ENCODE measurements around the gene C14orf93. TPM values are rescaled to one million over a fixed set of nuclear protein-coding genes. Genes with fewer than 3 reads are reported as not detected.

Gene C14orf93
- total and polyA plus RNA-seq, 9 of the 15 experiments (the other 6 are each of a cell fraction or from before 2014, with no cell fraction given): 2.2 to 22.4 (median 16.1) TPM

DNA sequence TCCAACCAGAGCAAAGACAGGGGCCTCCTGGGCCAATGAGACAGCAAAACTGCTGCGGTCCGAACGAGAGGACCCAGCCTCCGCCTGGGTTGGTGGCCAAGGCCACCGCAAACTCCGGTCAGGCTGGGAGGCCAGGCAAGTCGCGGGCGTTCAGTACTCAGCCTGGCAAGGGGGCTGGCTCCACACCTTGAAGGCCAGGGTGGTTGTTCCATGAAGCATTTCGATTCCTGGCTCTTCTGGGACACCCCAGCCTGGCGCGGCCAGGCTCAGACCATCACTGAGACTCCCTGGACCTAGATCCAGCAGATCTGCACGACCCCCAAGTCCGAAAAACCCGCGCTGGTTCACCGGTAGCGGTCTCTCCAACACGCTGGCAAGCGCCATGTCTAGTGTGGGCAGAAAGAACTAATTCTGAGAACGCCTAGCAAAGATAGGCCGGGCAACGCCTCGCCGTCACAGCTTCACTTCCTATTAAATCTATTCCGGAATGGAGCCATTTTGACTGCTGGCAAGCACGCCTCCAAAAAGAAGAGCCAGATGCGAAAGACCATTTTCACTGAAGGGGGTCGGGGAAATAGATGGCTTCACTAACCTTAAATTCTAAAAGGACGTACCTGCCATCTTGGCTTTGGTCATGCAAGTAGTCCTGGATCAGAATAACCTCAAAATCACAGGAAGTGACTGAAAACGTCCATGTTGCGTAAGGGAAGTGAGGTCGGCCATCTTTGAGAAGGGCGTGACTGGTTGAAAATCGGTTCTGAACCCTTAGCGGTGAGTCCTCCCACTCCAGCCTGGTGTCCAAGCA, 24.8 kb upstream of the C14orf93 start, which contains the start of gene PSMB5 (continued):
- TF ChIP-seq ZC3H4 (CRISPR knock-in tag; IDR thresholded peaks at IDR 0.05; ENCODE audit: borderline replicate concordance) (no peak), CBX2 (IDR thresholded peaks at IDR 0.05; ENCODE audit: insufficient read depth, low read length, poor library complexity, severe bottlenecking) (no peak), ZFX (CRISPR knock-in tag; IDR thresholded peaks at IDR 0.05) (peak; percentile 84), RBM15 (IDR thresholded peaks at IDR 0.05; ENCODE audit: insufficient read depth, low read length) (no peak), CXXC5 (CRISPR knock-in tag; IDR thresholded peaks at IDR 0.05) (peak; percentile 97), KLF13 (tag; IDR thresholded peaks at IDR 0.05; ENCODE audit: borderline replicate concordance, low read depth) (no peak), ARNT (IDR thresholded peaks at IDR 0.05) (peak; percentile 55 to 59; a peak in 2 of 4 replicates), EP400 (IDR thresholded peaks at IDR 0.05) (peak; percentile 91), ZNF232 (CRISPR knock-in tag; IDR thresholded peaks at IDR 0.05) (no peak), E2F8 (IDR thresholded peaks at IDR 0.05; ENCODE audit: low read depth, partially characterized antibody) (peak; percentile 78), MTA1 (IDR thresholded peaks at IDR 0.05; ENCODE audit: borderline replicate concordance) (no peak), PRMT5 (CRISPR knock-in tag; IDR thresholded peaks at IDR 0.05) (no peak)
- TF ChIP-seq, protein P1, sequence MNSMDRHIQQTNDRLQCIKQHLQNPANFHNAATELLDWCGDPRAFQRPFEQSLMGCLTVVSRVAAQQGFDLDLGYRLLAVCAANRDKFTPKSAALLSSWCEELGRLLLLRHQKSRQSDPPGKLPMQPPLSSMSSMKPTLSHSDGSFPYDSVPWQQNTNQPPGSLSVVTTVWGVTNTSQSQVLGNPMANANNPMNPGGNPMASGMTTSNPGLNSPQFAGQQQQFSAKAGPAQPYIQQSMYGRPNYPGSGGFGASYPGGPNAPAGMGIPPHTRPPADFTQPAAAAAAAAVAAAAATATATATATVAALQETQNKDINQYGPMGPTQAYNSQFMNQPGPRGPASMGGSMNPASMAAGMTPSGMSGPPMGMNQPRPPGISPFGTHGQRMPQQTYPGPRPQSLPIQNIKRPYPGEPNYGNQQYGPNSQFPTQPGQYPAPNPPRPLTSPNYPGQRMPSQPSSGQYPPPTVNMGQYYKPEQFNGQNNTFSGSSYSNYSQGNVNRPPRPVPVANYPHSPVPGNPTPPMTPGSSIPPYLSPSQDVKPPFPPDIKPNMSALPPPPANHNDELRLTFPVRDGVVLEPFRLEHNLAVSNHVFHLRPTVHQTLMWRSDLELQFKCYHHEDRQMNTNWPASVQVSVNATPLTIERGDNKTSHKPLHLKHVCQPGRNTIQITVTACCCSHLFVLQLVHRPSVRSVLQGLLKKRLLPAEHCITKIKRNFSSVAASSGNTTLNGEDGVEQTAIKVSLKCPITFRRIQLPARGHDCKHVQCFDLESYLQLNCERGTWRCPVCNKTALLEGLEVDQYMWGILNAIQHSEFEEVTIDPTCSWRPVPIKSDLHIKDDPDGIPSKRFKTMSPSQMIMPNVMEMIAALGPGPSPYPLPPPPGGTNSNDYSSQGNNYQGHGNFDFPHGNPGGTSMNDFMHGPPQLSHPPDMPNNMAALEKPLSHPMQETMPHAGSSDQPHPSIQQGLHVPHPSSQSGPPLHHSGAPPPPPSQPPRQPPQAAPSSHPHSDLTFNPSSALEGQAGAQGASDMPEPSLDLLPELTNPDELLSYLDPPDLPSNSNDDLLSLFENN (IDR thresholded peaks at IDR 0.05; ENCODE audit: low read depth in 2 of 2, low read length in 2 of 2): no peak
- TF ChIP-seq, protein P2, sequence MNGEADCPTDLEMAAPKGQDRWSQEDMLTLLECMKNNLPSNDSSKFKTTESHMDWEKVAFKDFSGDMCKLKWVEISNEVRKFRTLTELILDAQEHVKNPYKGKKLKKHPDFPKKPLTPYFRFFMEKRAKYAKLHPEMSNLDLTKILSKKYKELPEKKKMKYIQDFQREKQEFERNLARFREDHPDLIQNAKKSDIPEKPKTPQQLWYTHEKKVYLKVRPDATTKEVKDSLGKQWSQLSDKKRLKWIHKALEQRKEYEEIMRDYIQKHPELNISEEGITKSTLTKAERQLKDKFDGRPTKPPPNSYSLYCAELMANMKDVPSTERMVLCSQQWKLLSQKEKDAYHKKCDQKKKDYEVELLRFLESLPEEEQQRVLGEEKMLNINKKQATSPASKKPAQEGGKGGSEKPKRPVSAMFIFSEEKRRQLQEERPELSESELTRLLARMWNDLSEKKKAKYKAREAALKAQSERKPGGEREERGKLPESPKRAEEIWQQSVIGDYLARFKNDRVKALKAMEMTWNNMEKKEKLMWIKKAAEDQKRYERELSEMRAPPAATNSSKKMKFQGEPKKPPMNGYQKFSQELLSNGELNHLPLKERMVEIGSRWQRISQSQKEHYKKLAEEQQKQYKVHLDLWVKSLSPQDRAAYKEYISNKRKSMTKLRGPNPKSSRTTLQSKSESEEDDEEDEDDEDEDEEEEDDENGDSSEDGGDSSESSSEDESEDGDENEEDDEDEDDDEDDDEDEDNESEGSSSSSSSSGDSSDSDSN (IDR thresholded peaks at IDR 0.05; ENCODE audit: borderline replicate concordance in 1 of 2, low read depth in 2 of 2, low read length in 2 of 2): 0 out of 4 replicates have a peak, but pooled peaks have one; percentile 9 to 63
- TF ChIP-seq, protein P3, sequence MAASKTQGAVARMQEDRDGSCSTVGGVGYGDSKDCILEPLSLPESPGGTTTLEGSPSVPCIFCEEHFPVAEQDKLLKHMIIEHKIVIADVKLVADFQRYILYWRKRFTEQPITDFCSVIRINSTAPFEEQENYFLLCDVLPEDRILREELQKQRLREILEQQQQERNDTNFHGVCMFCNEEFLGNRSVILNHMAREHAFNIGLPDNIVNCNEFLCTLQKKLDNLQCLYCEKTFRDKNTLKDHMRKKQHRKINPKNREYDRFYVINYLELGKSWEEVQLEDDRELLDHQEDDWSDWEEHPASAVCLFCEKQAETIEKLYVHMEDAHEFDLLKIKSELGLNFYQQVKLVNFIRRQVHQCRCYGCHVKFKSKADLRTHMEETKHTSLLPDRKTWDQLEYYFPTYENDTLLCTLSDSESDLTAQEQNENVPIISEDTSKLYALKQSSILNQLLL (CRISPR knock-in tag; IDR thresholded peaks at IDR 0.05; ENCODE audit: borderline replicate concordance): no peak
